Measurements from ENCODE around the gene MYH10.

- TF ChIP-seq EZH2 (IDR thresholded peaks at IDR 0.05; ENCODE audit: insufficient read depth, poor library complexity, severe bottlenecking) (no peak), EZH2phosphoT487 (IDR thresholded peaks at IDR 0.05; ENCODE audit: insufficient read depth, low read depth) (no peak)
Measured at GRCh38 chr17:8556074-8556473, 74.5 kb downstream of the MYH10 start.
